Measurements from ENCODE around the gene MGLL. TPM values are rescaled to one million over a fixed set of nuclear protein-coding genes. Genes with fewer than 3 reads are reported as not detected.
A peak's percentile ranks its signal among the peaks of the same experiment; 100 is the strongest.

Gene MGLL
- total and polyA plus RNA-seq, 4 donors, result 67.0 to 182 (median 78.2) TPM

DNA sequence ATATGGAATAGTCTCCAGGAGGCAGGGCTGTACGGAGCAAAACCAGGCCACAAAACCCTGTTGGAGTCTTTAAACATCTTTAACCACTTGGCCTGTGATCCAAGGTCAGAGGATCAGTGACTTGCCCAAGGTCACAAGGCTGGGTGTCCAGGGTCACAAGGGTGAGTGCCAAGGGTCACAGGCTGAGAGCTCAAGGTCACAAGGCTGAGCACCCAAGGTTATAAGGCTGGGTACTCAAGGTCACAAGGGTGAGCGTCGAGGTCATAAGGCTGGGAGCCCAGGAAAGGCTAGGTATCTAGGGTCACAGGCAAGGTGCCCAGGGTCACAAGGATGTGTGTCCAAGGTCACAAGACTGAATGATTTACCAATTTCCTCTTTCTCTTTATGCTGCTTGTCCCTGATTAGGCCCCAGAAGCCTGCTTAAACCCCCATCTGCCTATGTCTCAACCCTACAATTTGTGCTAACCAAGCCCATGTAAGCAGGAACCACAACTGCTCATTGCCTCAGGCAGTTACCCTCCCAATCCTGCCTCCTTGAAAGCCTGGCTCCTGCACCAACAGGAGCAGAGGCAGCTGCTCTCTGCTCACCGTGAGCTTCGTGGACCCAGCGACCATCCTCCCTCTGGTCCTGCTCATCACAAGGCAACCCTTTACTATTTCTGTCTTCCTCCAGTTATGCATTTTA, 51.5 kb downstream of the MGLL start:
- TF ChIP-seq, protein P1, sequence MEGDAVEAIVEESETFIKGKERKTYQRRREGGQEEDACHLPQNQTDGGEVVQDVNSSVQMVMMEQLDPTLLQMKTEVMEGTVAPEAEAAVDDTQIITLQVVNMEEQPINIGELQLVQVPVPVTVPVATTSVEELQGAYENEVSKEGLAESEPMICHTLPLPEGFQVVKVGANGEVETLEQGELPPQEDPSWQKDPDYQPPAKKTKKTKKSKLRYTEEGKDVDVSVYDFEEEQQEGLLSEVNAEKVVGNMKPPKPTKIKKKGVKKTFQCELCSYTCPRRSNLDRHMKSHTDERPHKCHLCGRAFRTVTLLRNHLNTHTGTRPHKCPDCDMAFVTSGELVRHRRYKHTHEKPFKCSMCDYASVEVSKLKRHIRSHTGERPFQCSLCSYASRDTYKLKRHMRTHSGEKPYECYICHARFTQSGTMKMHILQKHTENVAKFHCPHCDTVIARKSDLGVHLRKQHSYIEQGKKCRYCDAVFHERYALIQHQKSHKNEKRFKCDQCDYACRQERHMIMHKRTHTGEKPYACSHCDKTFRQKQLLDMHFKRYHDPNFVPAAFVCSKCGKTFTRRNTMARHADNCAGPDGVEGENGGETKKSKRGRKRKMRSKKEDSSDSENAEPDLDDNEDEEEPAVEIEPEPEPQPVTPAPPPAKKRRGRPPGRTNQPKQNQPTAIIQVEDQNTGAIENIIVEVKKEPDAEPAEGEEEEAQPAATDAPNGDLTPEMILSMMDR (IDR thresholded peaks at IDR 0.05; ENCODE audit: control extremely low read depth, extremely low read depth), result no peak
- no peak for ATAC-seq (ENCODE audit: insufficient read depth, low FRiP score)
- H3K27ac ChIP-seq (ENCODE audit: low read depth in 1 of 2, low read length in 1 of 2), result peak overlapping the region in 1 of 2 donors; percentile 34
- H3K27me3 ChIP-seq (ENCODE audit: control insufficient read depth in 3 of 3, insufficient read depth in 3 of 3, low read length in 2 of 3), result no peaks in the 10 kb centered on the region
- H3K36me3 ChIP-seq (ENCODE audit: control insufficient read depth in 4 of 4, insufficient read depth in 4 of 4, low read length in 4 of 4), result no peaks in the 10 kb centered on the region
- no peak overlapping the region for H3K4me3 ChIP-seq
- no peak for DNase-seq
- 50 to 79% methylated on average over 6 of the region's 6 CpGs for WGBS, 2 donors
- H3K9ac ChIP-seq (ENCODE audit: insufficient read depth in 1 of 2, low read length in 2 of 2), result no peak overlapping the region
- peaks cover 0 to 14% (median 0%) of the 10 kb centered on the region in 5 donors for H3K4me1 ChIP-seq (ENCODE audit: control insufficient read depth in 5 of 5, insufficient read depth in 5 of 5, low read length in 5 of 5)
- H3K9me3 ChIP-seq (ENCODE audit: control insufficient read depth in 4 of 4, insufficient read depth in 3 of 4, low read length in 3 of 4), result peaks cover 0 to 11% (median 3%) of the 10 kb centered on the region in 4 donors

DNA sequence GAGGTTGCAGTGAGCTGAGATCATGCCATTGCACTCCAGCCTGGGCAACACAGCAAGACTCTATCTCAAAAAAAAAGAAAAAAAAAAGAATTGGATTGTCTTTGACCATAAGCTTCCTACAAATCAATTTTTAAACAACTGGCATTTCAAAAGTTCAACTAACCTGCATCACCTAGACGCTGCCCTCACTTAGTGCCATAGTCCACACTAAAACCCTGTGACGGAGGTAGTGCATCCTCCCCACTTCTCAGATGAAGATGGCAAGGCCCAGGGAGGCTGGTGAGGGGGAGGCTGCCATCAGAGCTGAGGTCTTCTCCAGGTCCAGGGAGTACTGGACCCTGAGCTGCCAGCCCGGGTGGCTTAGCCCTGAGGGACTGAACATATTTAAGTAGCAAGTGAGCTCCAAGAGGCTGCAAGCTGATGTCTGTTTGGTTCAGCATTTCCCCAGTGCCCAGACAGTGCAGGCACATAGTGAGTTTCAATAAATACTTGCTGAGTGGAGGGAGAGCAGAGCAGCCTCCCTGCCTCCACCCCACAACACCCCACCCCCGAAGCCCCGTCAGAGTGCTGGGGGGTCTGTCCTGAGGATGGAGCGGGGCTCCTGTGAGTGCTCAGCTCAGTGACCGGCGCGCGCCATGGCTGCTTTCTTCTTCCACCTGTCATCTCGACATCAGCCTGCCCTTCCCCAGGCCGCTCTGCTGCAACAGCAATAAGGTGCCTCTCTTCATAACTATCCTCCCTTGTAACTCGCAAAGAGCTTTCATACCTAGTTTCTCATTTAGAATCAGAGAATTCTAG, 52.8 kb downstream of the MGLL start:
- peak overlapping the region in 1 of 2 donors; percentile 26 for H3K27ac ChIP-seq (ENCODE audit: low read depth in 1 of 2, low read length in 1 of 2)
- 96 to 97% methylated on average over 13 of the region's 13 CpGs for WGBS, 2 donors
- no peak overlapping the region for H3K9ac ChIP-seq (ENCODE audit: insufficient read depth in 1 of 2, low read length in 2 of 2)
- ATAC-seq (ENCODE audit: insufficient read depth, low FRiP score), result no peak
- H3K36me3 ChIP-seq (ENCODE audit: control insufficient read depth in 4 of 4, insufficient read depth in 4 of 4, low read length in 4 of 4), result no peaks in the 10 kb centered on the region
- DNase-seq, result no peak
- peaks cover 0 to 11% (median 3%) of the 10 kb centered on the region in 4 donors for H3K9me3 ChIP-seq (ENCODE audit: control insufficient read depth in 4 of 4, insufficient read depth in 3 of 4, low read length in 3 of 4)
- no peaks in the 10 kb centered on the region for H3K27me3 ChIP-seq (ENCODE audit: control insufficient read depth in 3 of 3, insufficient read depth in 3 of 3, low read length in 2 of 3)
- TF ChIP-seq, protein P1 (IDR thresholded peaks at IDR 0.05; ENCODE audit: control extremely low read depth, extremely low read depth), result no peak
- H3K4me1 ChIP-seq (ENCODE audit: control insufficient read depth in 5 of 5, insufficient read depth in 5 of 5, low read length in 5 of 5), result peaks cover 0 to 12% (median 0%) of the 10 kb centered on the region in 5 donors
- no peak overlapping the region for H3K4me3 ChIP-seq

DNA sequence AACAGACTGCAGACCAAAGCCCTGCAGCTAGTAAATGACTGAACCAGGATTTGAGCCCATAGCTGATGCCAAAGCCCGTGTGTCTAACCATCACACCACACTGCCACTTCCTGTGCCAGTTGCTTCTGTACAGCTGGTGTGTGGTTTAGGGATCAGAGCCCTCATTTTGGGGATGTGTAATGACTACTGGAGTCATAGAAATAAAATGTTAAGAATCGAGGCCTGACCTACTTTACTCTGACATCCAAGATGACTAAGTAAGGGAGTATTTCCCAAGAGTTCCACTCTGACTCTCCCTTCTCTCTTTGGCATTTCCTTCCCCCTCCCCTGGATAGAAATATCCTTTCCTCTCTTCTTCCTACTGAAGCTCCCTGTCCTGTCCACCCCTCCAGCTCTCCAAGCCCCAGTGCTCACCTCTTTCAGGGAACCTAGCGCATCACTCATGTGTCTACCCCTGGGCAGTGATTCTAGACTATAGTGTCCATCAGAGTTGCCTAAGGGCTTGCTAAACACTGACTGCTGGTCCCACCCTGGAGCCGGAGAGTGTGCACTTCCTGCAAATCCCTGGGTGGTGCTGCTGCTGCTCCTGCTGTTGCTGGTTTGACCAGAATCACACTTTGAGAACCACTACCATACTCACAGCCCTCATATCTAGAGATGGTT, 53.8 kb downstream of the MGLL start:
- no peak for DNase-seq
- Histone ChIP-seq H3K36me3 (ENCODE audit: control insufficient read depth in 4 of 4, insufficient read depth in 4 of 4, low read length in 4 of 4) (no peaks in the 10 kb centered on the region), H3K4me3 (no peak overlapping the region), H3K4me1 (ENCODE audit: control insufficient read depth in 5 of 5, insufficient read depth in 5 of 5, low read length in 5 of 5) (peaks cover 0 to 14% (median 0%) of the 10 kb centered on the region in 5 donors), H3K27me3 (ENCODE audit: control insufficient read depth in 3 of 3, insufficient read depth in 3 of 3, low read length in 2 of 3) (no peaks in the 10 kb centered on the region), H3K9me3 (ENCODE audit: control insufficient read depth in 4 of 4, insufficient read depth in 3 of 4, low read length in 3 of 4) (peaks cover 0 to 11% (median 3%) of the 10 kb centered on the region in 4 donors), H3K27ac (ENCODE audit: low read depth in 1 of 2, low read length in 1 of 2) (peak overlapping the region; percentile 24 to 87), H3K9ac (ENCODE audit: insufficient read depth in 1 of 2, low read length in 2 of 2) (no peak overlapping the region)
- peak; percentile 80 for ATAC-seq (ENCODE audit: insufficient read depth, low FRiP score)
- WGBS, 2 donors, result 34 to 51% methylated on average over 4 of the region's 4 CpGs
- TF ChIP-seq, protein P1 (IDR thresholded peaks at IDR 0.05; ENCODE audit: control extremely low read depth, extremely low read depth), result no peak

All from lung (tissue), 12 donors.